Omental fat pad (tissue), 4 donors: Measurements from ENCODE around the gene ADAMTS7. TPM values are rescaled to one million over a fixed set of nuclear protein-coding genes. Genes with fewer than 3 reads are reported as not detected.
"Not testable (repeated sequence)": the region's sequence is repeated elsewhere in the genome, so short reads cannot be mapped to it uniquely, and the experiment has no call there.

Experiments
- ATAC-seq: fragments of 150-250 bp; one replicate; pipeline ENCODE4 v1.9.1; 2016; ENCODE audit warnings: mild to moderate bottlenecking, moderate library complexity; ENCODE audit not compliant: low FRiP score
- DNase-seq: peaks from one replicate; pipeline ENCODE4 v3.0.0-alpha.2; 2019; ENCODE audit warnings: low spot score
- total RNA-seq, 4 donors: library from RNA; depleted of rRNA; stranded (reverse); fragments of >200 nt; gene quantifications; one replicate each; pipeline ENCODE4 v1.1.0, GENCODE V29; 2016
- TF ChIP-seq, protein P1 (sequence below), 3 donors: fragments of 450-650 bp; IDR thresholded peaks; one replicate each; pipeline ENCODE4 v1.5.1; 2016 to 2017; ENCODE audit warnings: antibody characterized with exemption in 3 of 3, mild to moderate bottlenecking in 3 of 3, moderate library complexity in 2 of 3

Gene ADAMTS7
- total RNA-seq, 4 donors from 2014 or later, result 4.4 to 7.8 (median 6.3) TPM

- TF ChIP-seq, protein P1, sequence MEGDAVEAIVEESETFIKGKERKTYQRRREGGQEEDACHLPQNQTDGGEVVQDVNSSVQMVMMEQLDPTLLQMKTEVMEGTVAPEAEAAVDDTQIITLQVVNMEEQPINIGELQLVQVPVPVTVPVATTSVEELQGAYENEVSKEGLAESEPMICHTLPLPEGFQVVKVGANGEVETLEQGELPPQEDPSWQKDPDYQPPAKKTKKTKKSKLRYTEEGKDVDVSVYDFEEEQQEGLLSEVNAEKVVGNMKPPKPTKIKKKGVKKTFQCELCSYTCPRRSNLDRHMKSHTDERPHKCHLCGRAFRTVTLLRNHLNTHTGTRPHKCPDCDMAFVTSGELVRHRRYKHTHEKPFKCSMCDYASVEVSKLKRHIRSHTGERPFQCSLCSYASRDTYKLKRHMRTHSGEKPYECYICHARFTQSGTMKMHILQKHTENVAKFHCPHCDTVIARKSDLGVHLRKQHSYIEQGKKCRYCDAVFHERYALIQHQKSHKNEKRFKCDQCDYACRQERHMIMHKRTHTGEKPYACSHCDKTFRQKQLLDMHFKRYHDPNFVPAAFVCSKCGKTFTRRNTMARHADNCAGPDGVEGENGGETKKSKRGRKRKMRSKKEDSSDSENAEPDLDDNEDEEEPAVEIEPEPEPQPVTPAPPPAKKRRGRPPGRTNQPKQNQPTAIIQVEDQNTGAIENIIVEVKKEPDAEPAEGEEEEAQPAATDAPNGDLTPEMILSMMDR (IDR thresholded peaks at IDR 0.05), result no peak
- no peak for ATAC-seq
- DNase-seq, result no peak
Measured at GRCh38 chr15:78804391-78804792, 6.9 kb downstream of the ADAMTS7 start.

DNA sequence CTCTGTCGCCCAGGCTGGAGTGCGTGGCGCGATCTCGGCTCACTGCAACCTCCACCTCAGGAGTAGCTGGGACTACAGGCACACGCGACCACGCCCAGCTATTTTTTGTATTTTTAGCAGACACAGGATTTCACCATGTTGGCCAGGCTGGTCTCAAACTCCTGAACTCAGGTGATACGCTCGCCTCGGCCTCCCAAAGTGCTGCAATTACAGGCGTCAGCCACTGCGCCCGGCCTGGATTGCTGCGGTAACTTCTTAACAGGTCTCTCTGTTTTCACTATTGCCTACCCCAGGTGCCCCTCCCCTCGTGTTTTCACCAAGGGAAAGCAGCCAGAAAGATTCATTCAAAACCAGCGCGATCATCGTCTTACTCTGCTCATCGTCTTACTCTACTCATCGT lies 10.5 kb downstream of the ADAMTS7 start:
- ATAC-seq (no peak), DNase-seq (no peak)
- TF ChIP-seq, protein P1 (IDR thresholded peaks at IDR 0.05), result no peak

GRCh38 chr15:78800189-78800588 lies 11.1 kb downstream of the ADAMTS7 start:
- ATAC-seq, result no peak
- DNase-seq, result no peak
- TF ChIP-seq, protein P1 (IDR thresholded peaks at IDR 0.05), result no peak

DNA sequence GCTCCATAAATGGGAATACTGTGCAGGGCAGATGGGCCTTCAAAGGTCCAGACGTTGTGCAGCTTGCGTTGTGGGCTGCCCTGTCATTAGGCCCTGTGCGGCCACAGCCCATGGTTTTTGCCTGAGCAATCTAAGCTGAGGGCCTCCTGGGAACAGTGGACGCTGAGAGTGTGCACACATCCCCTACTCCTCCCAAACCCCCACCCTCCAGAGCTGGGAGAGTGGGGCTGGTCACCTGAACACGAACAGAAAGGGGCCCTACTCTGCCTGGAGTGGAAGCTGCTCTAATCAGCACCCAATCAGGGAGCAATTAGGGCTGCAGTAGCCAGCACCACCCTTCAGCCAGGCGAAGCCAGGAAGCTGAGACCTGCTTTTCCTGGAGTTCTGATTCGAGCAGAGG lies 12.2 kb downstream of the ADAMTS7 start:
- ATAC-seq, DNase-seq: not testable (repeated sequence)

- peak; percentile 84 for ATAC-seq
- not testable (repeated sequence) for DNase-seq
Measured at GRCh38 chr15:78798355-78798754, 12.9 kb downstream of the ADAMTS7 start.

DNA sequence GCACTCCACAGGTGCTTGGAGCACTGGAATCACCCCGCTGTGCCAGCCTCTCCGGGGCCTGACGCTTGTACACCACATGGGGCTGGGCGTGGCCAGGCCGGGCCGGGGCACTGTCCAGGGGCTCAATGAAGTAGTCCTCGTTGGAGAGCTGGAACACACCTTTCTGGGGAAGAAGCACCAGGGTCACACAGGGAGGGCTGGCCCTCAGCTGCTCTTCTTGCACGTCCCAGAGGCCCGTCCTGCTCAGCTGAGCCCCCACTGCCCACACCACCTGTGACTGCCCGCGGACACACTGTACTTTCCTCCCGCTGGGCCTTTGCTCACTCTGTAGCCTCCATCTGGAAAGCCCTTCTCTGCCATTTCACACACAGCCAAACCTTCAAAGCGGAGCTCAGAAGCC lies 13.3 kb downstream of the ADAMTS7 start:
- TF ChIP-seq, protein P1 (IDR thresholded peaks at IDR 0.05), result no peak
- DNase-seq (no peak), ATAC-seq (peak; percentile 3)

DNA sequence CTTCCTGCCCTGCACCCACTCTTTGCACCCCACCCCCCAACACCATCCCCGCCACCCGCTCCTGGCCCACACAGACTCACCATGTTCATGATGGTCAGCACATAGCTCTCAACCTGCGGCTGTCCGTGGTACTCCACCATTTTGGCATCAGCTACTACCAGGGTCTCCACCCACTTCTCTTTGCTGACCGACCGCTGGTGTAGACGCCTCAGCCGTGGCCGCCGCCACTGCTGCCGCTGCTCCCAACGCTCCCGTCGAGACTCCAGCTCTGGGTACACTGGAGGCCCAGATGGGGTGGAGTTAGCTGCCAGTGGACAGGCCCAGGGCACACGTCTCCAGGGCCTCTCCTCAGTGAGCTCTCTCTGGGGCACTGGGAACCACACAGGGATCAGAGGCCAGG lies 14.8 kb downstream of the ADAMTS7 start:
- TF ChIP-seq, protein P1 (IDR thresholded peaks at IDR 0.05), result no peak
- no peak for DNase-seq
- ATAC-seq, result no peak

DNA sequence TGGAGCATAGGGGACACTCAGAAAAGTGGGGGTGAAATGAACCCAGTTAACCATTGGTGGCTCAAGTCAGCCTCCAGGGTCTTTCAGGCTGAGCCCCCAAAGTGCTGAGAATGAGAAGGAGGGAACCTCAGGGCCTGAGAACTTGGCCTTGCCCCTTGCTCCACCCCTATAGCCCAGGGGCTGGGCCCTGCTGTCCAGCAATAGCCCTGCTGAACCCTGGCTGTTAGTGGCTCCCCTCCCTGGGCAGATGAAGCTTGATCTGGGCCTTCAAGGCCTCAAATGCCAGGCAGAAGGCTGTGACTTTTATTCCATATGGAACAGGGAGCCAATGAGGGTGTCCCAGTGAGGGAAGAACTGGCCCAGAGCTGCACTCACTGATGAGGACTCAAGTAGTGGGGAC lies 16.2 kb downstream of the ADAMTS7 start:
- no peak for ATAC-seq
- TF ChIP-seq, protein P1 (IDR thresholded peaks at IDR 0.05), result no peak
- no peak for DNase-seq

- ATAC-seq, DNase-seq: not testable (repeated sequence)
Measured at GRCh38 chr15:78794446-78794845, 16.8 kb downstream of the ADAMTS7 start.
